HUDEP-2 (cell line): ENCODE measurements around the gene IL6.
"Not testable (repeated sequence)": the region's sequence is repeated elsewhere in the genome, so short reads cannot be mapped to it uniquely, and the experiment has no call there.

Experiments used
- DNase-seq, 76 experiments: peaks; one replicate each; lab custom pipeline; 2025; ENCODE audit not compliant: unreplicated experiment in 76 of 76; lab: John Stamatoyannopoulos, UW

The IL6 gene

DNA sequence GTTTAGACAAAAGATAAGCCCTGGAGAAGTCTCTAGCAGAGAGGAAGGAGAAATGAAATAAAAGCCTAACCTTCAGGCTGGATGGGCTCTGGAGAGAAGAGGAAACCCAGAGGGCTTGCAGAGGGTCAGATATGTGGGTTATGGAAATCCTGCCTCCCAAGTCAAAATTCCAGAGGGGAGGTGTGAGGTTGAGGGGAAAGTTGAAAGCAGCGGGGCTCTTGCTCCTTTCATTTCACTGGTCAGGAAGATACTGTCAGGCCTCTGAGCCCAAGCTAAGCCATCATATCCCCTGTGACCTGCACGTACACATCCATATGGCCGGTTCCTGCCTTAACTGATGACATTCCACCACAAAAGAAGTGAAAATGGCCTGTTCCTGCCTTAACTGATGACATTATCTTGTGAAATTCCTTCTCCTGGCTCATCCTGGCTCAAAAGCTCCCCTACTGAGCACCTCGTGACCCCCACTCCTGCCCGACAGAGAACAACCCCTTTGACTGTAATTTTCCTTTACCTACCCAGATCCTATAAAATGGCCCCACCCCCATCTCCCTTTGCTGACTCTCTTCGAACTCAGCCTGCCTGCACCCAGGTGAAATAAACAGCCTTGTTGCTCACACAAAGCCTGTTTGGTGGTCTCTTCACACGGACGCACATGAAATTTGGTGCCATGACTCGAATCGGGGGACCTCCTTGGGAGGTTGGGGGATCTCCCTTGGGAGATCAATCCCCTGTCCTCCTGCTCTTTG, 23.7 kb upstream of the IL6 start:
- DNase-seq: not testable (repeated sequence)

DNA sequence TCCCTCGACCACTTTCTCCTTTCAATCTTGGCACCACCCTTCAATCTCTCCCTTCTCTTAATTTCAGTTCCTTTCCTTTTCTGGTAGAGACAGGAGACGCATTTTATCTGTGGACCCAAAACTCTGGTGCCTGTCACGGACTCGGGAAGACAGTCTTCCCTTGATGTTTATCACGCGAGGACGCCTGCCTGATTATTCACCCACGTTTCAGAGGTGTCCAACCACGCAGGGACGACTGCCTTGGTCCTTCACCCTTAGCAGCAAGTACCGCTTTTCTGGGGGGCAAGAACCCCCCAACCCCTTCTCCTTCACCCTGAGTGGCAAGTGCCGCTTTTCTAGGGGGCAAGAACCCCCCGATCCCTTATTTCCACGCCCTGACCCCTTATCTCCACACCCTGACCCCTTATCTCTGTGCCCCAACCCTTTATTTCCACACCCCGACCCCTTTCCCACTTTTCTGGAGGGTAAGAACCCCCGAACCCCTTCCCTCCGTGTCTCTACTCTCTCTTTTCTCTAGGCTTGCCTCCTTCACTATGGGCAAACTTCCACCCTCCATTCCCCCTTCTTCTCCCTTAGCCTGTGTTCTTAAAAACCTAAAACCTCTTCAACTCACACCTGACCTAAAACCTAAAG, 22.9 kb upstream of the IL6 start:
- DNase-seq: not testable (repeated sequence)

DNA sequence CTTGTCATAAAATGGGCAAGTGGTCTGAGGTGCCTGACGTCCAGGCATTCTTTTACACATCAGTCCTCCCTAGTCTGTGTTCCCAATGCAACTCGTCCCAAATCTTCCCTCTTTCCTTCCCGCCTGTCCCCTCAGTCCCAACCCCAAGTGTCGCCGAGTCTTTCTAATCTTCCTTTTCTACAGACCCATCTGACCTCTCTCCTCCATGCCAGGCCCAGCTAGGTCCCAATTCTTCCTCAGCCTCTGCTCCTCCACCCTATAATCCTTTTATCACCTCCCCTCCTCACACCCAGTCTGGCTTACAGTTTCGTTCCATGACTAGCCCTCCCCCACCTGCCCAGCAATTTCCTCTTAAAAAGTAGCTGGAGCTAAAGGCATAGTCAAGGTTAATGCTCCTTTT, 22.3 kb upstream of the IL6 start:
- DNase-seq: not testable (repeated sequence)

DNA sequence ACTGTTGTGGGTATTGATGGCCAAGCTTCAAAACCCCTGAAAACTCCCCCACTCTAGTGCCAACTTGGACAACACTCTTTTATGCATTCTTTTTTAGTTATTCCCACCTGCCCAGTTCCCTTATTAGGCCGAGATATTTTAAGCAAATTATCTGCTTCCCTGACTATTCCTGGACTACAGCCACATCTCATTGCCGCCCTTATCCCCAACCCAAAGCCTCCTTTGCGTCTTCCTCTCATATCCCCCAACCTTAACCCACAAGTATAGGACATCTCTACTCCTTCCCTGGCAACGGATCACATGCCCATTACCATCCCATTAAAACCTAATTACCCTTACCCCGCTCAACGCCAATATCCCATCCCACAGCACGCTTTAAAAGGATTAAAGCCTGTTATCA, 21.1 kb upstream of the IL6 start:
- not testable (repeated sequence) for DNase-seq

DNA sequence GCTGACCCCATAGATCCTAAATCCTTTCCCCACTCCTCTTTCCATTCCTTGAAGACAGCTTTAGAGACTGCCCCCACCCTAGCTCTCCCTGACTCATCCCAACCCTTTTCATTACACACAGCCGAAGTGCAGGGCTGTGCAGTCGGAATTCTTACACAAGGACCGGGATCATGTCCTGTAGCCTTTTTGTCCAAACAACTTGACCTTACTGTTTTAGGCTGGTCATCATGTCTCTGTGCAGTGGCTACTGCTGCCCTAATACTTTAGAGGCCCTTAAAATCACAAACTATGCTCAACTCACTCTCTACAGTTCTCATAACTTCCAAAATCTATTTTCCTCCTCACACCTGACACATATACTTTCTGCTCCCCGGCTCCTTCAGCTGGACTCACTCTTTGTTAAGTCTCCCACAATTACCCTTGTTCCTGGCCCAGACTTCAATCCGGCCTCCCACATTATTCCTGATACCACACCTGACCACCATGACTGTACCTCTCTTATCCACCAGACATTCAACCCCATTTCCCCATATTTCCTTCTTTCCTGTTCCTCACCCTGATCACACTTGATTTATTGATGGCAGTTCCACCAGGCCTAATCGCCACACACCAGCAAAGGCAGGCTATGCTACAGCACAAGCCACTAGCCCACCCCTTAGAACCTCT, 19.8 kb upstream of the IL6 start:
- DNase-seq: not testable (repeated sequence)

DNA sequence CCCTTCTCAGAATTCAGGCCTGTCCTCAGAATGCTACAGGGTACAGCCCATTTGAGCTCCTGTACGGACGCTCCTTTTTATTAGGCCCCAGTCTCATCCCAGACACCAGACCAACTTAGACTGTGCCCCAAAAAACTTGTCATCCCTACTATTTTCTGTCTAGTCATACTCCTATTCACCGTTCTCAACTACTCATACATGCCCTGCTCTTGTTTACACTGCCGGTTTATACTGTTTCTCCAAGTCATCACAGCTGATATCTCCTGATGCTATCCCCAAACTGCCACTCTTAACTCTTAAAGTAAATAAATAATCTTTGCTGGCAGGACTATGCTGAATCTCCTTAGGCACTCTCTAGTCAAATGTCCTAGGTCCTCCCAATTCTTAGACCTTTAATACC, 18.8 kb upstream of the IL6 start:
- not testable (repeated sequence) for DNase-seq

DNA sequence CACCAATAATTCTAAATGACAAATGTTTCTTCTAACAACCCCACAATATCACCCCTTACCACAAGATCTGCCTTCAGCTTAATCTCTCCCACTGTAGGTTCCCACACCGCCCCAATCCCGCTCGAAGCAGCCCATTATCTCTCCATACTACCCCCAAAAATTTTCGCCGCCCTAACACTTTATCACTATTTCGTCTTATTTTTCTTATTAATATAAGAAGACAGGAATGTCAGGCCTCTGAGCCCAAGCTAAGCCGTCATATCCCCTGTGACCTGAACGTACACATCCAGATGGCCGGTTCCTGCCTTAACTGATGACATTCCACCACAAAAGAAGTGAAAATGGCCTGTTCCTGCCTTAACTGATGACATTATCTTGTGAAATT, 18.3 kb upstream of the IL6 start:
- DNase-seq: not testable (repeated sequence)

DNA sequence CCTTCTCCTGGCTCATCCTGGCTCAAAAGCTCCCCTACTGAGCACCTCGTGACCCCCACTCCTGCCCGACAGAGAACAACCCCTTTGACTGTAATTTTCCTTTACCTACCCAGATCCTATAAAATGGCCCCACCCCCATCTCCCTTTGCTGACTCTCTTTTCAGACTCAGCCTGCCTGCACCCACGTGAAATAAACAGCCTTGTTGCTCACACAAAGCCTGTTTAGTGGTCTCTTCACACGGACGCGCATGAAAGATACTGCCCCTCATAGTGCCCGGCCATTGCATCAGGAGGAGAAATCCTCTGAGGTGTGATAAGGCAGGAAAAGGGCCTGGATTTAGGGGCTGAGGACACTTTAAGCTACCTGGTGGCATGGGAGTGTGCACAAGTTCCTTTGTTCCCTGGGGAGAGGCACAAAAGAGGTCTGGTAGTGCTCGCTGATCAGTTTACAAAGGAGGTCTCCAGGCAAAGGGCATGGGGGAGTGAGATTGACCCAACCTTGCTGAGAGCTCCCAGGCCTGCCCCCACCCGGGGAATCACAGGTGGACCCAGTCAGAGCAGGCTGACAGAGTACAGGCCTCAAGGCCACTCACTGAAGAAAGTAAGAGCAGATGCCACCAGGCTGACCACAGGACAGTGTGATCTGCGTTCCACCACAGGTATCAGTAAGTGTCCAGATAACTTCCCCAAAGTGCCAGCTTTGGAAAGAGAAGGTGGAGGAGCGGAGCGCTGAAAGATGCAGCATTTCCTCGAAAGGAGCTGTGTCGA, 17.8 kb upstream of the IL6 start:
- not testable (repeated sequence) for DNase-seq

DNA sequence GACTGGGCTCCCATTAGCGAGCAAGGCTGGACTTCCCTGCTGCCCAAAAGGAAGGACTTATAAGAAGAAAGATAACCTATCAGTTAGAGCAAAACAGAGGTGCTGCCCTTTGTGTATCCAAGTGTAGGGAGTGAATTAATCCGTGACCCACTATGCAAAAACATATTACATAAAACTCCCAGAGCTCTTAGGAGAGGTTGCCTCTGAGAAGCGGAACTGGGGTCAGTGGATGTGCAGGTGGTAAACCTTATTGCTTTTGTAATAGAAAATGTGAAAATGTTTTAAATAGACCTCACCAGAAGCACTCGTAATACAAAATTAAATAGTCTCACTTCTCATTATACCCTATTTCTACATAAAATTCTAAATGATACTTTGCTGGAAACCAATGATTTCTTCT, 17.1 kb upstream of the IL6 start:
- DNase-seq: no peak

DNA sequence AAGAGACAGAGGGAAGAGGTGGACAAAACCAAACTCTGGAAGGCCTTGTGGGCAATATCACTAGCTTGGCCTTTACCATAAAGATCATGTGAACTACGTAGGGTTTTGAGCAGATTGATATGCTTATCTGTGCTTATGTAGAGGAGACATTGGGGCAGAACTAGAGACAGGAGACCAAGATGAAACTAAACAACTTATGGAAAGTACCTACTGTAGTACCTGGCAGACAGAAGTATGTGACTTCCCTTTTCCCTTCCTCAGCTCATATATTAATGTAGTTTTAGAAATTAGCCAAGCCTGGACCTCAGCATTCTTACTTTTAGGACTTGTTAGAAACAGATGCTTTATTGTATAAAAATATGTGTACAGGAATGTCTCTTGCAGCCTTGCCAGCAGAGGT, 14.0 kb upstream of the IL6 start:
- no peak for DNase-seq

DNA sequence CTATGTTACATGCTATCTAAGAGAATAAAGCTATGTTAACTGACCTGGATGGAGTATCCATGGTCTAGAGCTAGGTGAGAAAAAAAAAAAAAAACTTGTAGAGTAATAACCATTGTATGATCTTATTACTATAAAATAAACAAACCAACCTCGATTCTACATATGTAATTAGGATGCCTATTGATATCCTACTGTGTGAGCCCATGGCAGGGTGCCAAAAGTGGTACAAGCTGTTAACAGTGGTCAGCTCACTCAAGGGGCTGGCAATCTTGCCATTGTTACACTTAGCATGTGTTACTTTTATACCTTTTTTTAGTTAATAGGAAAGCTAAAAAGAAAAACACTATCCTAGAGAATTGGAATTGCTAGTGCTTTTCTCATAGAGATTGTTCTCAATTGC, 13.5 kb upstream of the IL6 start:
- DNase-seq: no peak

DNA sequence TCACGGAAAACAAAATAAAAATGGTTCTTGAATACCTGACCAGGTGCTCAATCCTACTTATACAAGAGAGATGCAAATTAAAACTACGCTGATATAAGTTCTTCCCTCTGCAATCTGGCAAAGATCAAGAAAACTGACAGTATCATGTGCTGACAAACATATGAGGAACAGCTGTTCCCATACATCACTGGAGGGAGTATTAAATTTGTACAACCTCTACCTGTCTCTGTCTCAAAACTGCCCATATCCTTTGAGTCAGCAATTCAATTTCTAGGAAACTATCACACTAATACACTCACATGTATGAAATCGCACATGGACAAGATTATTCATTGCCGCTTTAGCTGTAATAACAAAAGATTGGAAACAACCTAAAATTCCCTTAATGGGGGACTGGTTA, 11.0 kb upstream of the IL6 start:
- no peak for DNase-seq

DNA sequence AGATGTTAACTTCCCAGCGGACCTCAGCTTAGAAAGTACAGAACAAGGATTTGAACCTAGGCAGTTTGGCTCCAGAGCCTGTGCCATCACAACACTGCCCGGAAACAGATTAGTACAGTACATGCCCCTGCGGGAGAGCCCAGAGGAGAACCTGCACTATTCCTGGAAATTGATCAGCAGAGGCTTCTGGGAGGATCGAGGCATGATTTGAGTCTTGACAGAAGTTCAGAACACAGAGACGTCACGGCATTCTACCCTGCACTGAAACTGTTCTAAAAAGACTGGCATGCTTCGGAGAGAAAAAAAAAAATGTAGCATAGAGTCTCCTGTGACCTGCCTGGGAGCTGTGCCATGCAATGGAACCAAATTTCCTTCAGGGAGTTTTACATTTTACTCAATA, 9.2 kb upstream of the IL6 start:
- no peak for DNase-seq

DNA sequence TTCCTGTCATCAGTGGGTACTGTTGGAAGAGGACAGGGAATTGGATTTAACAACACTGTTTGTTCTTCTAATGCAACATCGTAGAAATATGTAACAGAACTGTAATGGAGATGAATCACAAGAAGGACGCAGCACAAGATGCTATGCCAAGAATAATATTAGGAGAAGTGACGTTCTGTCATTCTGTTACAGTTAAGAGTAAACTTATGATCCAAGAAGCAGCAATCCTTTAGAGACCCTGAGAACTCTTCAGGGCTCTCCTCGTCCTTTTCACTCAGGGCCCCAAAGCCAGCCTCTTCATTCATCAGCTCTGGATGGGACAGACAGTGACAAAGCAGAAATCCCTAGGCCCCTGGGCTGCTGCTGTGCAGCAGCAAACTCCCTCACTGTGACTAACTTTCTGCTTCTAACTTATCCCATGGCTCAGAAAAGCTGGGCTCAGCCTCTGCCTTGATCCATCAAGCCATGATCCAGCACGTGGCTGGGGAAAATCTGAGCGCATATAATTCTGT, 8.7 kb upstream of the IL6 start:
- DNase-seq: no peak

DNA sequence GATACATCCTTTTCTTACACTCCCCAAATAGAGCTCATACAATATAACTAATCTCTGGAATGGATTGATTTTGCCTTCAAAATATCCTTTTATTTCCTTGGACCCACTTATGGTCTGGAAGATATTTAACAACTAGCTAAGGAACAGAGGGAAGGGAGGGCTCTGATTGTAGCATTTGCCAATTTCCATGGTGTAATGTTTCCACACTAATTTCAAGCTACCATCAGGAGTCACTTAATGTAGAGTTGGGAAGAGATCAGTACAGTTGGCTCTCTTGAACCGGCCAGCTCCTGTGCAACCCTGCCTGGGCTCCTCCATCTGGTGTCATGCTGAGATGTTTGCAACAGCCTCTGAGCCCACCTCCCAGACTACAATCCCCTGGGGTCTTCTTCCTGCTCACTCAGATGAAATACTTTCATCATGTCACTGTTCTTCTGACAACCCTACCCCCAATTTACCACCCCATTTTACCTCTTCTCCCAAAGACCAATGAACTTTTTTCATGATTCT, 8.0 kb upstream of the IL6 start:
- no peak for DNase-seq

DNA sequence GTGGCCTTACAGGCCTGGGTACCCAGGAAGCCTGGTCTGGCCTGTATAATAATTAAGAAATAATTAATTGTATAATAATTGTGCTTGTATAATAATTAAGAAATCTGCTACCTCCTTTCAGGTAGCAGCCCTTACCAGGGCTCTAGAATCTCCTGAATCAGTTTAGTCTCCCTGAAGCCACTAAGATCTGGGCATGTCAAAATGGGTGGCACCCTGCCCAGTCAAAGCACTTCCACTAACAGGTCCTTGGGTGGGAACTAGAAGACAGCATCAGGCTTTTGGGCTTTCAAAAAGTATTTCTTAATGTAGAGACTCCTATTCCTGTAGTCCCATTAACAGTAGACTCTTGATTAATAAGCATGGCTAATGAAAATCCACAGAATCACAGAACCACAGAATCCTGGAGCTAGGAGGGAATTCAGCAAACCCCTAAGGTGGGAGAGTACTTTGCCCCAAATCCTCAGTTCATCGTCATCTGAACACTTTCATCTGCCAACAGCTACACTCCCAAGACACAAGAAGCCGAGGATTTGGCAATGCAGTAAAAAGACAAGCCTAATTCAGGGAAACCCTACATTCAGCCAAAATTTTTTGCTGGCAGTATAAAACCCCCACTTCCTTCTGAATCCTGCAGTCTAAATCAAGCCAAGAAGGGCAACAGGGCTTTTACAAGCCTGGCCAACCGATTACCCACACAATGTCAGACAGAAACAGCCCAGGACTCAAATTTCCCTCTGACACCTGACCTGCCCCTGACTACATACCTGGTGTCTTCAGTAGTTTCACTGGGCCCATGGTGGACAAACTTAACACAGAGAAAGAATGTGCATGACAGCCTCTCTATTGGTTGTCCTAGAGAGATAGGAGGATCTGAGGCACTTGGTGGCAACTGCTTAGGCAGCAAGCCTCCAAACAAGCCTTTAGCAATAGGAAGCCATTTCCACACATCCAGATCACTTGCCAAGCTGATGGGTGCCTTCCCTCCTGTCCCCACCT, 5.9 kb upstream of the IL6 start:
- DNase-seq: no peak

DNA sequence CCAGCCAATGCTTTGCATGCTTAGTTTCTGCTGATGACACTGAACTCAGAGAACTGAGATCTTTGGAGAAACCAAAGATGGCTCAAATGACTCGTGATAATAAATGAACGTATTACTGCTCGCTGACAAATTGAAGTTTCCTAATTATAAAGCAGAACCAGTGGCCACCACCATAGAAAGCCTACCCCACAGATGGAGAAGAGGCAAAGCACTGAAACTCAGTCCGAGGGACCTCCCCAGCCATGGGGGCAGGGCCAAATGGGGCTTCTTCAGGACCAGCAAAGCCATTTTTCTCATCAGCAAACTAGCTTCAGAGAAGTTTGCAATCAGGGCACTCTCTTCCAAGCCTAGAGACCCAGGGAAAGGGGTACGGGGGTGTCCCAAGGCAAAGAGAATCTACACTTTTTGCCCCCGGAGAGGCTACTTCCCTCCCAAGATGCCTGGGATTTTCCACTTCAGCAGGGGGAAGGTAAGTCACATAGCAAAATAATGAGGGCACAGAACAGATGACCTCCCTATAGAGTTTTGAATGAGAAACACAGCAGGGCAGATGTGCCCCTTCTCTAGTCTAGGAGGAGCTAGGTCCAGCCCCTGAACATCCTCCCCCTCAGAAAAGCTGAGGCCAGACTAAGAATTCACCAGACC, 4.3 kb upstream of the IL6 start:
- no peak for DNase-seq

DNA sequence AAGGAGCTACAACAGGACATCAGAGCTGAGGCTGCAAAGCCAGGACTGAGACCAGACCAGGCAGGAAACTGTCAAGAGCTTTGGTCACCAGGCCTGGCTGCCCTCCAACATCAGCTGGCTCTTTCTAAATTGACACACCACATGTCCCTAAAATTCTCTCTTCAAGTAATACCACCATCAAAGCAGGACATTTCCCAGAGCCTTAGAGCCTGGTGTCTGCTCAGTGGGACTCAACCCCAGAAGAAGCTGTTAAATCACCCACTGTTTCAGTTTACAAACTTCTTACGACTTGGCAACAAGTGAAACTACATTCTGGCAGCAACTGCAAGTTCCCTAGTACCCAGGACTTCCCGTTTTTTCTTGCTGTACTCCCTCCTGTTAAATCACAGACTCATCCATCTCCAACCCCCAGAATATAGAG, 3.8 kb upstream of the IL6 start:
- DNase-seq: peak in 1 of 76 experiments; percentile 2

DNA sequence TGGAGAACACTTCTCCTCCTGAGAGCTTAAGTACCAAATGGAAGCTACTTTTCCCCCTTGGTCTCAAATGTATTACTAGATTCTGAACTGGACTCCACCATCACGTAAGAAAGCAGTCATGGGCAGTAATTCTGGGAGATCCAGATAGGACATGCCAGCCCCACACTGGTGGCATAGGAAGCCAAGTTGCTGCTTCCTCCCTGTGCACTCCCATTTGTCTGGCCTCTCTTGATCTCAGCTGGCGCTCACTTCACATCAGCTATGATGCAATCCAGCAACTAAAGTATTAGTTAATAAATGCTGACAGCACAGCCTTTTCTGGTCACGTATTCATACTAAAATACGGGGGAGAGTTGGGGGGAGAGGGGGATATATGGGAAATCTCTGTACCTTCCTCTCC, 3.4 kb upstream of the IL6 start:
- no peak for DNase-seq
